Cardiac fibroblast (primary cell): ENCODE measurements around the gene NAA25.
"Not testable (repeated sequence)": the region's sequence is repeated elsewhere in the genome, so short reads cannot be mapped to it uniquely, and the experiment has no call there.

Experiments
- DNase-seq, 2 donors: peaks; one replicate each; pipeline versions ENCODE4 v3.0.0 to v3.0.0-alpha.2; 2010; ENCODE audit warnings: low read depth in 2 of 2
- H3K4me3 ChIP-seq, 2 donors: replicated peaks in 1 of 2; 1 replicate in 1 of 2; 2 replicates in 1 of 2; pipeline ENCODE4 v1.5.1; 2011; ENCODE audit warnings: low read depth in 2 of 2, low read length in 2 of 2, mild to moderate bottlenecking in 2 of 2, moderate library complexity in 1 of 2
- CTCF ChIP-seq: IDR thresholded peaks from one replicate; pipeline ENCODE4 v1.5.1; 2011; ENCODE audit warnings: low read depth, mild to moderate bottlenecking, low read length, inconsistent platforms

Gene NAA25

GRCh38 chr12:112046003-112046402 is 62.6 kb downstream of the NAA25 start:
- H3K4me3 ChIP-seq = no peak overlapping the region
- no peak for DNase-seq
- no peak for TF ChIP-seq CTCF

GRCh38 chr12:112036614-112037013 is 72.0 kb downstream of the NAA25 start:
- not testable (repeated sequence) for H3K4me3 ChIP-seq, DNase-seq

- DNase-seq = no peak
- TF ChIP-seq CTCF = no peak
- no peak overlapping the region for H3K4me3 ChIP-seq
Measured at GRCh38 chr12:112035219-112035785, 73.3 kb downstream of the NAA25 start.

- H3K4me3 ChIP-seq = no peak overlapping the region
- no peak for DNase-seq
- TF ChIP-seq CTCF = no peak
Measured at GRCh38 chr12:112032292-112032691, 76.3 kb downstream of the NAA25 start.

- no peak overlapping the region for H3K4me3 ChIP-seq
- TF ChIP-seq CTCF = no peak
- DNase-seq = no peak
Measured at GRCh38 chr12:112031472-112031871, 77.1 kb downstream of the NAA25 start.

GRCh38 chr12:112029301-112029700 is 79.3 kb downstream of the NAA25 start:
- no peak for DNase-seq
- H3K4me3 ChIP-seq = no peak overlapping the region
- no peak for TF ChIP-seq CTCF

- no peak for TF ChIP-seq CTCF
- H3K4me3 ChIP-seq = no peak overlapping the region
- peak in 1 of 2 donors; percentile 7 for DNase-seq
Measured at GRCh38 chr12:112025808-112026375, 82.7 kb downstream of the NAA25 start.
